HL-60 (cell line): ENCODE data around the gene PTGES2.

ENCODE experiments used
- DNase-seq, 2 experiments: peaks; one replicate each; pipeline ENCODE4 v3.0.0-alpha.2; 2010 to 2020; ENCODE audit warnings: low read depth in 1 of 2, low spot score in 1 of 2
- H3K27ac ChIP-seq: fragments of 250-450 bp; sonication (Bioruptor Pico); replicated peaks from 2 replicates; pipeline ENCODE4 v1.5.1; 2020; ENCODE audit warnings: mild to moderate bottlenecking, moderate library complexity
- H3K27me3 ChIP-seq: fragments of 250-450 bp; sonication (Bioruptor Pico); 2 replicates; pipeline ENCODE4 v1.5.1; 2021; ENCODE audit warnings: mild to moderate bottlenecking, moderate library complexity; ENCODE audit not compliant: insufficient read depth, poor library complexity, severe bottlenecking
- H3K4me3 ChIP-seq: replicated peaks from 2 replicates; pipeline ENCODE4 v1.5.1; 2011; ENCODE audit warnings: mild to moderate bottlenecking, control low read depth, low read length; ENCODE audit not compliant: insufficient read depth
- GABPA ChIP-seq: IDR thresholded peaks from 2 replicates; pipeline ENCODE4 v1.6.1; 2012; ENCODE audit warnings: low read depth
- POLR2AphosphoS5 ChIP-seq: IDR thresholded peaks from 2 replicates; pipeline ENCODE4 v1.6.1; 2012; ENCODE audit warnings: low read depth
- REST ChIP-seq: IDR thresholded peaks from 2 replicates; pipeline ENCODE4 v1.6.1; 2012; ENCODE audit warnings: low read depth; ENCODE audit not compliant: insufficient replicate concordance
- SPI1 ChIP-seq: IDR thresholded peaks from 2 replicates; pipeline ENCODE4 v1.6.1; 2012; ENCODE audit warnings: low read depth, mild to moderate bottlenecking, borderline replicate concordance
- TF ChIP-seq, protein P1 (sequence below): IDR thresholded peaks from one replicate; pipeline ENCODE4 v1.5.1; 2011; ENCODE audit warnings: low read length, control low read depth, inconsistent platforms; ENCODE audit not compliant: insufficient read depth

PTGES2 gene

GRCh38 chr9:128169925-128170324 lies 42.4 kb upstream of the PTGES2 start:
- DNase-seq: no peak
- no peak for TF ChIP-seq GABPA
- TF ChIP-seq SPI1: no peak
- TF ChIP-seq REST: no peak
- TF ChIP-seq, protein P1, sequence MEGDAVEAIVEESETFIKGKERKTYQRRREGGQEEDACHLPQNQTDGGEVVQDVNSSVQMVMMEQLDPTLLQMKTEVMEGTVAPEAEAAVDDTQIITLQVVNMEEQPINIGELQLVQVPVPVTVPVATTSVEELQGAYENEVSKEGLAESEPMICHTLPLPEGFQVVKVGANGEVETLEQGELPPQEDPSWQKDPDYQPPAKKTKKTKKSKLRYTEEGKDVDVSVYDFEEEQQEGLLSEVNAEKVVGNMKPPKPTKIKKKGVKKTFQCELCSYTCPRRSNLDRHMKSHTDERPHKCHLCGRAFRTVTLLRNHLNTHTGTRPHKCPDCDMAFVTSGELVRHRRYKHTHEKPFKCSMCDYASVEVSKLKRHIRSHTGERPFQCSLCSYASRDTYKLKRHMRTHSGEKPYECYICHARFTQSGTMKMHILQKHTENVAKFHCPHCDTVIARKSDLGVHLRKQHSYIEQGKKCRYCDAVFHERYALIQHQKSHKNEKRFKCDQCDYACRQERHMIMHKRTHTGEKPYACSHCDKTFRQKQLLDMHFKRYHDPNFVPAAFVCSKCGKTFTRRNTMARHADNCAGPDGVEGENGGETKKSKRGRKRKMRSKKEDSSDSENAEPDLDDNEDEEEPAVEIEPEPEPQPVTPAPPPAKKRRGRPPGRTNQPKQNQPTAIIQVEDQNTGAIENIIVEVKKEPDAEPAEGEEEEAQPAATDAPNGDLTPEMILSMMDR: no peak
- no peak for TF ChIP-seq POLR2AphosphoS5
- H3K27ac ChIP-seq: no peak overlapping the region
- H3K4me3 ChIP-seq: no peak overlapping the region
- no peaks in the 10 kb centered on the region for H3K27me3 ChIP-seq

- H3K27me3 ChIP-seq: no peaks in the 10 kb centered on the region
- TF ChIP-seq REST: no peak
- TF ChIP-seq SPI1: no peak
- no peak for TF ChIP-seq GABPA
- TF ChIP-seq, protein P1: no peak
- no peak for TF ChIP-seq POLR2AphosphoS5
- DNase-seq: no peak
- no peak overlapping the region for H3K27ac ChIP-seq
- no peak overlapping the region for H3K4me3 ChIP-seq
Observed at GRCh38 chr9:128169492-128169891, 42.0 kb upstream of the PTGES2 start.

- no peak for DNase-seq
- TF ChIP-seq, protein P1: no peak
- TF ChIP-seq GABPA (no peak), REST (no peak), SPI1 (no peak), POLR2AphosphoS5 (no peak)
- Histone ChIP-seq H3K4me3 (no peak overlapping the region), H3K27ac (no peak overlapping the region), H3K27me3 (no peaks in the 10 kb centered on the region)
Observed at GRCh38 chr9:128168731-128169308, 41.3 kb upstream of the PTGES2 start.
